ENCODE measurements around the gene C1QTNF1.

DNA sequence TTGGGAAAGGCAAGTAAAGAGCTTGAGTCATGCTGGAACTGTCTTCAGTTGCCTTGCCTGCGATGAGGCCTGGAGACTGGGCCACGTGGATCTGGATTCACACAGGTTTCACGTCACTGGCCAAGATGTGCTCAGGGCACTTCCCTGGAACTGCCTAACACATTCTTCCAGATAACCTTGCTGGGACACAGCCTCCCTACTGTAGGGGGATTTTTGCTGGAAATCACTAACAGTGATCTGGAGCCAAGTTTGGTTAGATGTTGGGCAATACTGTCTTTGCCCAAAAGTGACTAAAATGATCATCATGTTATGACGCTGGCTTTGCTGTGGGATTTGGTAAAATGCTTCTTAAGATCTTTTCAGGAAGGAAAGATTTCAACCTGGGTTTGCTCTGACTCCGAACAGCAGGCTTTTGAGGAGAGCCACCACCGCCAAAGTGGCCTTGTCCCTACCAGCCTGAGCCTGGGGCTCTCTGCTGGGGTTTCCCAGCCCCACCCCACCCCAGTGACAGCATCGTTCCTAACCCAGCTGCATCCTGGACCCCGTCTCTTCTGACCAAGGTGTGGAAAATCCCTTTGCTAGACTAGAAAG is 14.7 kb downstream of the C1QTNF1 start:
- TF ChIP-seq ZNF12 (CRISPR knock-in tag; IDR thresholded peaks at IDR 0.05) = no peak
- TF ChIP-seq NFIC (IDR thresholded peaks at IDR 0.05) = no peak
- TF ChIP-seq SMC3 (conservative IDR thresholded peaks at IDR 0.05; ENCODE audit: insufficient read depth, low read depth, low read length) = no peak
- no peak for TF ChIP-seq SP1 (CRISPR knock-in tag; IDR thresholded peaks at IDR 0.05)
- TF ChIP-seq HNRNPUL1 (IDR thresholded peaks at IDR 0.05; ENCODE audit: low read length) = no peak
- TF ChIP-seq HMG20B (CRISPR knock-in tag; IDR thresholded peaks at IDR 0.05) = no peak
- TF ChIP-seq, protein P1, sequence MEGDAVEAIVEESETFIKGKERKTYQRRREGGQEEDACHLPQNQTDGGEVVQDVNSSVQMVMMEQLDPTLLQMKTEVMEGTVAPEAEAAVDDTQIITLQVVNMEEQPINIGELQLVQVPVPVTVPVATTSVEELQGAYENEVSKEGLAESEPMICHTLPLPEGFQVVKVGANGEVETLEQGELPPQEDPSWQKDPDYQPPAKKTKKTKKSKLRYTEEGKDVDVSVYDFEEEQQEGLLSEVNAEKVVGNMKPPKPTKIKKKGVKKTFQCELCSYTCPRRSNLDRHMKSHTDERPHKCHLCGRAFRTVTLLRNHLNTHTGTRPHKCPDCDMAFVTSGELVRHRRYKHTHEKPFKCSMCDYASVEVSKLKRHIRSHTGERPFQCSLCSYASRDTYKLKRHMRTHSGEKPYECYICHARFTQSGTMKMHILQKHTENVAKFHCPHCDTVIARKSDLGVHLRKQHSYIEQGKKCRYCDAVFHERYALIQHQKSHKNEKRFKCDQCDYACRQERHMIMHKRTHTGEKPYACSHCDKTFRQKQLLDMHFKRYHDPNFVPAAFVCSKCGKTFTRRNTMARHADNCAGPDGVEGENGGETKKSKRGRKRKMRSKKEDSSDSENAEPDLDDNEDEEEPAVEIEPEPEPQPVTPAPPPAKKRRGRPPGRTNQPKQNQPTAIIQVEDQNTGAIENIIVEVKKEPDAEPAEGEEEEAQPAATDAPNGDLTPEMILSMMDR (IDR thresholded peaks at IDR 0.05 in 2 of 3, conservative IDR thresholded peaks at IDR 0.05 in 1 of 3; ENCODE audit: insufficient read depth in 2 of 3, low read depth in 1 of 3, low read length in 3 of 3) = no peak
- TF ChIP-seq, protein P2, sequence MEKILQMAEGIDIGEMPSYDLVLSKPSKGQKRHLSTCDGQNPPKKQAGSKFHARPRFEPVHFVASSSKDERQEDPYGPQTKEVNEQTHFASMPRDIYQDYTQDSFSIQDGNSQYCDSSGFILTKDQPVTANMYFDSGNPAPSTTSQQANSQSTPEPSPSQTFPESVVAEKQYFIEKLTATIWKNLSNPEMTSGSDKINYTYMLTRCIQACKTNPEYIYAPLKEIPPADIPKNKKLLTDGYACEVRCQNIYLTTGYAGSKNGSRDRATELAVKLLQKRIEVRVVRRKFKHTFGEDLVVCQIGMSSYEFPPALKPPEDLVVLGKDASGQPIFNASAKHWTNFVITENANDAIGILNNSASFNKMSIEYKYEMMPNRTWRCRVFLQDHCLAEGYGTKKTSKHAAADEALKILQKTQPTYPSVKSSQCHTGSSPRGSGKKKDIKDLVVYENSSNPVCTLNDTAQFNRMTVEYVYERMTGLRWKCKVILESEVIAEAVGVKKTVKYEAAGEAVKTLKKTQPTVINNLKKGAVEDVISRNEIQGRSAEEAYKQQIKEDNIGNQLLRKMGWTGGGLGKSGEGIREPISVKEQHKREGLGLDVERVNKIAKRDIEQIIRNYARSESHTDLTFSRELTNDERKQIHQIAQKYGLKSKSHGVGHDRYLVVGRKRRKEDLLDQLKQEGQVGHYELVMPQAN (IDR thresholded peaks at IDR 0.05; ENCODE audit: borderline replicate concordance) = no peak
- no peak for TF ChIP-seq YY1 (IDR thresholded peaks at IDR 0.05; ENCODE audit: borderline replicate concordance in 1 of 3, control insufficient read depth in 1 of 3, extremely low read depth in 1 of 3, insufficient read depth in 3 of 3, insufficient read length in 1 of 3, insufficient replicate concordance in 2 of 3, low read depth in 1 of 3, low read length in 2 of 3)
- no peak for TF ChIP-seq TFAM (CRISPR knock-in tag; conservative IDR thresholded peaks at IDR 0.05)
- no peak for TF ChIP-seq POLR2A (conservative IDR thresholded peaks at IDR 0.05)
- TF ChIP-seq, protein P3, sequence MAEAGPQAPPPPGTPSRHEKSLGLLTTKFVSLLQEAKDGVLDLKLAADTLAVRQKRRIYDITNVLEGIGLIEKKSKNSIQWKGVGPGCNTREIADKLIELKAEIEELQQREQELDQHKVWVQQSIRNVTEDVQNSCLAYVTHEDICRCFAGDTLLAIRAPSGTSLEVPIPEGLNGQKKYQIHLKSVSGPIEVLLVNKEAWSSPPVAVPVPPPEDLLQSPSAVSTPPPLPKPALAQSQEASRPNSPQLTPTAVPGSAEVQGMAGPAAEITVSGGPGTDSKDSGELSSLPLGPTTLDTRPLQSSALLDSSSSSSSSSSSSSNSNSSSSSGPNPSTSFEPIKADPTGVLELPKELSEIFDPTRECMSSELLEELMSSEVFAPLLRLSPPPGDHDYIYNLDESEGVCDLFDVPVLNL (CRISPR knock-in tag; IDR thresholded peaks at IDR 0.05; ENCODE audit: low read depth) = no peak

Measured in K562 (cell line).